Mucosa of stomach (tissue), 1 donor: ENCODE data around the gene CCDC57.

Source experiments
- H3K27me3 ChIP-seq: one replicate; pipeline ENCODE4 v1.7.0; 2013; ENCODE audit warnings: mild to moderate bottlenecking, low read length; ENCODE audit not compliant: control insufficient read depth, insufficient read depth
- H3K36me3 ChIP-seq: one replicate; pipeline ENCODE4 v1.7.0; 2013; ENCODE audit warnings: low read length; ENCODE audit not compliant: control insufficient read depth, insufficient read depth
- H3K4me1 ChIP-seq: one replicate; pipeline ENCODE4 v1.7.0; 2013; ENCODE audit warnings: mild to moderate bottlenecking, low read length; ENCODE audit not compliant: control insufficient read depth, insufficient read depth
- H3K4me3 ChIP-seq: one replicate; pipeline ENCODE4 v1.7.0; 2013; ENCODE audit warnings: low read length
- H3K9ac ChIP-seq: one replicate; pipeline ENCODE4 v1.7.0; 2013; ENCODE audit warnings: mild to moderate bottlenecking, low read length, moderate library complexity
- H3K9me3 ChIP-seq: one replicate; pipeline ENCODE4 v1.7.0; 2013; ENCODE audit warnings: mild to moderate bottlenecking, low read length, moderate library complexity; ENCODE audit not compliant: control insufficient read depth
- donor health status: Pancreatic carcinoma.

The CCDC57 gene

DNA sequence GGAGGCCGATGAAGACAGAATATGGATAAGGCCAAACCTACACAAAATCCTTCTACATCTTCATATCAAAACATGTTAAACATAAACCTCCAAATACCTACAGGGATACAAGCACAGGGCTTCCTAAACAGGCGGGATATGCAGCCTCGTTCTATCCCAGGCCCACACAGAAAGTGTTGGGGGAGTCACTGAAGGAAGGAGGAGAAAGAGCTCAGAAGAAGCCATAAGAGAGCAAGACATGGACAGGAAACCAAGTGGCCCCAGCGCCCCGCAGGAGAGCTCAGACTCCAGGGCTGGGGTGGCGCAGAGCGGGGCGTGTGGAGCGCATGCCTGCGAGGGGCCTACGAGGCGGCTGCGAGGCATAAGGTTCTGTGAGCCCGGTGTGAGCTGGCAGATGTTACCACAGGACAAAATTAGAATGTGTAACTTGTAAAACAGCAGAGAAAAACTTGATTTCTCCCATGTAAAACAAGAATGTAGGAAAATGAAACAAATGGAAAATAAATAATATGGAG, 103.6 kb downstream of the CCDC57 start:
- H3K27me3 ChIP-seq = no peaks in the 10 kb centered on the region
- no peaks in the 10 kb centered on the region for H3K36me3 ChIP-seq
- H3K9ac ChIP-seq = no peak overlapping the region
- no peaks in the 10 kb centered on the region for H3K9me3 ChIP-seq
- peaks cover 40% of the 10 kb centered on the region for H3K4me1 ChIP-seq
- H3K4me3 ChIP-seq = no peak overlapping the region

DNA sequence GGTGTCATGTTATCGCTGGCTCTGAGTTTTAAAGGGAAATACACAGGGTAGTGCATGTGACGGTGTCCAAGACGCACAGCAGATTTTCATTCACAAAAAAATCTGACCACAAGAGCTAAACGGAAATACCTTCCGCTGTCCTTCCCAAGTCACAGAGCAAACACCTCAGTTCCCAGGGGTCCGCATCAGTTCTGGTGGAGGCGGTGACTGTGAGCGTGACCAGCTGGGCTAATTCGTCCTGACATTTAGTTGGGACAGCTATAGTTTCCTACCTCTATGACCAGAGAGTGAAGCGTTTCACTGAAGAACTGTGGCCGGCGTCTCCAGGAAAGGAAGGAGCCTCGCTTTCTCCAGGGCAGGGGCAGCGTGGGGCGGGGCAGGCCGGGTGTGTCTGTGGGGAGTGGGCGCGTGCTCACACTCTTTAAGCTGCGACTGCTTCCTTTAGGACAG, 104.1 kb downstream of the CCDC57 start:
- H3K9me3 ChIP-seq = no peaks in the 10 kb centered on the region
- H3K27me3 ChIP-seq = no peaks in the 10 kb centered on the region
- H3K4me3 ChIP-seq = no peak overlapping the region
- peaks cover 45% of the 10 kb centered on the region for H3K4me1 ChIP-seq
- no peak overlapping the region for H3K9ac ChIP-seq
- no peaks in the 10 kb centered on the region for H3K36me3 ChIP-seq

DNA sequence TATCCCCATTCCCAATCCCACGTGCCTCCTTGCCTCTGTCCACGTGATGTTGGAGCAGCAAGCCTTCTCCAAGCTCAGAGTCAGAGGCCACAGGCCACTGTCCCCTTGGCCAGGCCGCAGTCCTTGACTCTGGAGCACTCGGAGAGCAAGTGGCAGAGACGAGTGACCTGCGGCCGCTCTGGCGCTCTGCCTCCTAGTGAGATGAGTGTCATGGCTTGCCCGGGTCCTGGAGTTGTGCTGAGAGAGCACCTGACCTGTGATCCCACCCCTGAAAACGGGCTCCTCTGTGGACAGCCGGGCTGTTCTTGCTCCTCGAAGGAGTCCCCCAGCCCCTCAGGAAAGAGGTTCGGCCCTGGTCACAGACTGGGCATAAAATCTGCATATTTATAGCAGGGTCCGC, 104.6 kb downstream of the CCDC57 start:
- H3K36me3 ChIP-seq = no peaks in the 10 kb centered on the region
- H3K4me1 ChIP-seq = peaks cover 49% of the 10 kb centered on the region
- H3K9me3 ChIP-seq = no peaks in the 10 kb centered on the region
- H3K4me3 ChIP-seq = no peak overlapping the region
- H3K9ac ChIP-seq = no peak overlapping the region
- no peaks in the 10 kb centered on the region for H3K27me3 ChIP-seq

GRCh38 chr17:82107341-82107860, 105.2 kb downstream of the CCDC57 start:
- no peaks in the 10 kb centered on the region for H3K27me3 ChIP-seq
- no peaks in the 10 kb centered on the region for H3K36me3 ChIP-seq
- peaks cover 49% of the 10 kb centered on the region for H3K4me1 ChIP-seq
- H3K4me3 ChIP-seq = no peak overlapping the region
- peak overlapping the region; percentile 67 for H3K9ac ChIP-seq
- no peaks in the 10 kb centered on the region for H3K9me3 ChIP-seq

GRCh38 chr17:82106688-82107305, 105.8 kb downstream of the CCDC57 start:
- H3K4me3 ChIP-seq = peak overlapping the region; percentile 49
- no peaks in the 10 kb centered on the region for H3K9me3 ChIP-seq
- H3K9ac ChIP-seq = peak overlapping the region; percentile 67
- H3K4me1 ChIP-seq = peaks cover 51% of the 10 kb centered on the region
- no peaks in the 10 kb centered on the region for H3K36me3 ChIP-seq
- H3K27me3 ChIP-seq = no peaks in the 10 kb centered on the region

DNA sequence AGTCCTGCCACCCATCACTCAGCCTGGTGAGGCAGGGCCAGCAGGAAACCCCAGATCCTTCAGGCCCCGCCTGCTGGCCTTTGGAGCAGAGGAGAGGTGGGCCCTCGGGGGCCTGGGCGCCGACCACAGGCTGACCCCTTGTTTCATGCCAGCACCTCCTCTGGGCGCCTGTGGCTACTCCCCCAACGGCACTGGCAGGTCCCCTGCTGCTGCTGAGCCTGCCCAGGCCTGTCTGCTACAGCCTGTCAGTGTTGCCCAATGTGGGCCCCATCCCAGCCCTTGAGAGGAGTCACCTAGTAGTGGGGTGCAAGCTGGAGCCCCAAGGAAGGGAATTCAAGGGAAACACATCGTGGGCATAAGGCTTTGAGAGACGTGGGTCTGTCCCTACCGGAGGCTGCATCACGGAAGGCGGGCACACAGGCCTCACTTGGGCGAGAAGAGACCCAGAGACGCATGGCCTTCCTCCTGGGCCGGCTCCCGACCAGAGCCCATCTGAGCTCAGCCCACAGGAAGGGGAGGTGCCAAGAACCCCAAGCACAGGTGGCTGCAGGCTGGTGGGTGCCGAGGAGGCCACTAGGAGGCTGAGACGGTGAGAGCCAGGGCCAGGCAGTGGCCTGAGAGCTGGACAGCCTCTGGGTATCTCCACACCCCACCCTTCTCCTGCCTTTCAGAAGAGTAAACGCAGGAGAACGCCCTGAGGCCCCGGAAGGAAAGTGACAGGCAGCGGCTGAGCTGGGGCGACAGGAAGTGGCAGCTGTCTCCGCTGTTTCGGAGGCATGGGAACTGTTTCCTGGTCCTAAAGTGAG, 106.6 kb downstream of the CCDC57 start:
- no peaks in the 10 kb centered on the region for H3K27me3 ChIP-seq
- no peaks in the 10 kb centered on the region for H3K9me3 ChIP-seq
- peaks cover 59% of the 10 kb centered on the region for H3K4me1 ChIP-seq
- H3K4me3 ChIP-seq = peak overlapping the region; percentile 49
- peak overlapping the region; percentile 67 for H3K9ac ChIP-seq
- H3K36me3 ChIP-seq = no peaks in the 10 kb centered on the region

DNA sequence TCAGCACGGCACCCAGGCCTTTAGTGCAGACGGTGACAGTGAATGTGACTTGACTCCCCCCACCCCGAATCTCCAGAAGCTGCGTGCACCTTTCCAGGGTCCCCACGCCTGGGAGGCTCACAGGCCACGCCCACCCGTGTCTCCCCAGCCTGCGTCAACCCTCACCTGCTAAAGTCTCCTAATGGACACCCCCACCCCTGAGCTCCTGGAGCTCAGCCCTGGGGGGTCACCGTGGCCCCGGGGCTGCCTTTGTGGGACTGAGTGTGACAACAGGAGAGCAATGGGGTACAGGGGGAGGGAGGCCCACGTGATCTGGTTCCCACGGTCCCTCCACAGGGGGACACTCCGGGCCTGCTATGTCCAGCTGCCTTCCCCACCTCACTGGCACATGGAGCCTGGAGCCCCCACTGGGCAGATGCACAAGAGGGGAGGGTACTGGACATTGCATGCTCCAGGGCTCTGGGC, 107.2 kb downstream of the CCDC57 start:
- Histone ChIP-seq H3K9ac (peak overlapping the region; percentile 67), H3K4me3 (no peak overlapping the region), H3K36me3 (no peaks in the 10 kb centered on the region), H3K27me3 (no peaks in the 10 kb centered on the region), H3K4me1 (peaks cover 64% of the 10 kb centered on the region), H3K9me3 (no peaks in the 10 kb centered on the region)

- H3K36me3 ChIP-seq = no peaks in the 10 kb centered on the region
- H3K9ac ChIP-seq = no peak overlapping the region
- peaks cover 65% of the 10 kb centered on the region for H3K4me1 ChIP-seq
- no peak overlapping the region for H3K4me3 ChIP-seq
- no peaks in the 10 kb centered on the region for H3K27me3 ChIP-seq
- no peaks in the 10 kb centered on the region for H3K9me3 ChIP-seq
These were observed 107.7 kb downstream of the CCDC57 start for GRCh38 chr17:82104797-82105416.

- H3K9ac ChIP-seq = peak overlapping the region; percentile 45
- H3K4me3 ChIP-seq = no peak overlapping the region
- no peaks in the 10 kb centered on the region for H3K27me3 ChIP-seq
- H3K4me1 ChIP-seq = peaks cover 74% of the 10 kb centered on the region
- no peaks in the 10 kb centered on the region for H3K36me3 ChIP-seq
- H3K9me3 ChIP-seq = no peaks in the 10 kb centered on the region
These were observed 108.8 kb downstream of the CCDC57 start for GRCh38 chr17:82103553-82104451.

DNA sequence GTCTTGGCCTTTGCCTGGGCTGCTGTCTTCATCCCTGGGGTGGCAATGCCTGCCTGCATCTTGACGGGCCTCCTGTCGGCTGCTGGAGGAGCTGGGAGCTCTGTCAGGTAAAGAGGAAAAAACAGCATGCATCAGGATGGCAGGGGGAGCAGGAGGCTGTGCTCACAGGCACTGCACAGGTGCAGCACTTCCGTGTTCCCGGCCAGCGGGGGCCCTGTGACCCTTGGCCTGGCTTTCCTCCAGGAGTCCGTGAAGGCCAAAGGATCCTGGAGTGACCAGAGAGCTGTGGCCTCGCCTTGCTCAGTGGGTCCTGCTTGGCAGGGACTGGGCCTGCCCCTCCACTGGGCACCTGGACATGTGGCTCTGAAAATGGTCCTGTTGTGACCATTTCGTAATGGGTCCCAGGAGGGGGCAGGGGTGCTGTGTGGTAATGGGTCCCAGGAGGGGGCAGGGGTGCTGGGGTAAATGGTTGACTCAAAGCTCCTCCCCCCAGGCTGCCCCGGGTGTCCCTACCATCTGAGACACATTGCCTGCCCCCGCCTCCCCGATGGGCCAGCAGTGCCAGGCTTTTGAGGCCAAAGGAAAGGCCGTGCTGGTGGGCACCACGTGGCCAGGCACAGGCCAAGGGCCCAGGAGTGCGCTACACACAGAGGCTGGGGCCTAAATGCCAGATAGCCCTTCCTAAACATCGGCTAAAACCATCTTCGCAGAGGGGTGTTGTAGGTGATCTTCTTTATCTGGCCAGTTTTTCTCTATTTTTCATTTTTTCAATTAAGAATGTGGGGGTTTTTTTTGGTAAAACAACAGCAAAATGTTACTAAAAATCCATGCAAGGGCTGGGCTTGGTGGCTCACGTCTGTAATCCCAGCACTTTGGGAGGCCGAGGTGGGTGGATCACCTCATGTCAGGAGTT, 110.6 kb downstream of the CCDC57 start:
- H3K36me3 ChIP-seq = no peaks in the 10 kb centered on the region
- no peaks in the 10 kb centered on the region for H3K27me3 ChIP-seq
- H3K9me3 ChIP-seq = no peaks in the 10 kb centered on the region
- peaks cover 67% of the 10 kb centered on the region for H3K4me1 ChIP-seq
- no peak overlapping the region for H3K4me3 ChIP-seq
- no peak overlapping the region for H3K9ac ChIP-seq
